K562 (cell line): ENCODE data around the gene PHF1. TPM values are rescaled to one million over a fixed set of nuclear protein-coding genes. Genes with fewer than 3 reads are reported as not detected.

Source experiments
- BACH1 ChIP-seq: fragments of 200-800 bp; sonication (Bioruptor generic); IDR thresholded peaks from 2 replicates; pipeline ENCODE4 v1.6.1; 2016; ENCODE audit warnings: missing genetic modification characterization, missing compliant biosample characterization
- FOXM1 ChIP-seq, 2 experiments: fragments of 450-650 bp in 1 of 2; sonication (generic) in 1 of 2; formaldehyde crosslinking in 1 of 2; IDR thresholded peaks; 2 replicates each; pipeline versions ENCODE4 v1.6.1 to v1.9.0; 2017 to 2022; ENCODE audit warnings: low read depth in 2 of 2, mild to moderate bottlenecking in 2 of 2, missing genetic modification reagents in 1 of 2, moderate library complexity in 1 of 2
- MEF2D ChIP-seq: conservative IDR thresholded peaks from 2 replicates; pipeline ENCODE4 v1.6.1; 2016; ENCODE audit warnings: low read depth, missing genetic modification characterization, missing compliant biosample characterization
- RHOXF2B ChIP-seq: fragments of 250-450 bp; sonication (Bioruptor Pico); conservative IDR thresholded peaks from 2 replicates; pipeline ENCODE4 v1.5.1; 2021
- ZNF778 ChIP-seq: fragments of 450-650 bp; formaldehyde crosslinking; IDR thresholded peaks from 2 replicates; pipeline ENCODE4 v1.4.0; 2020; ENCODE audit warnings: mild to moderate bottlenecking, moderate library complexity
- polyA plus RNA-seq, 8 experiments: library from polyadenylated mRNA; depleted of rRNA in 4 of 8; stranded (reverse) in 5 of 8; unstranded in 3 of 8; fragments of >200 nt; fragmentation: Nextera tagmentation in 2 of 8; fragmentation: Illumina TruSeq in 1 of 8; extraction: Ambion mirVana in 2 of 8; extraction: Trizol in 1 of 8; gene quantifications; 2 replicates each; pipeline versions ENCODE4 v1.2.1 to v1.2.3, GENCODE V29; 2011 to 2014; ENCODE audit warnings: inconsistent platforms in 1 of 8, missing spikeins in 1 of 8
- total RNA-seq, 7 experiments: library from RNA; depleted of rRNA in 6 of 7; stranded (reverse); fragments of >200 nt in 6 of 7; fragmentation: Illumina TruSeq in 2 of 7; extraction: Trizol in 2 of 7; gene quantifications; 2 replicates each; pipeline versions ENCODE4 v1.2.1 to v1.2.3, GENCODE V29; 2011 to 2021; ENCODE audit warnings: low replicate concordance in 1 of 7
- TF ChIP-seq, protein P1 (sequence below), 2 experiments: fragments of 450-650 bp in 1 of 2; IDR thresholded peaks; 2 replicates each; pipeline ENCODE4 v1.6.1; 2011 to 2017; ENCODE audit warnings: low read depth in 2 of 2, antibody characterized with exemption in 1 of 2, borderline replicate concordance in 1 of 2, low read length in 1 of 2, mild to moderate bottlenecking in 1 of 2, mixed read lengths in 1 of 2; ENCODE audit not compliant: control insufficient read depth in 1 of 2
- TF ChIP-seq, protein P2 (sequence below): sonication (generic); formaldehyde crosslinking; IDR thresholded peaks from 2 replicates; pipeline ENCODE4 v1.8.1; 2022; ENCODE audit warnings: missing genetic modification reagents
- TF ChIP-seq, protein P3 (sequence below): sonication (generic); formaldehyde crosslinking; IDR thresholded peaks from 2 replicates; pipeline ENCODE4 v1.8.1; 2023; ENCODE audit warnings: mild to moderate bottlenecking, missing genetic modification reagents
- TF ChIP-seq, protein P4 (sequence below): fragments of 450-650 bp; IDR thresholded peaks from 2 replicates; pipeline ENCODE4 v1.6.1; 2016; ENCODE audit warnings: borderline replicate concordance
- TF ChIP-seq, protein P5 (sequence below): fragments of 250-450 bp; sonication (Bioruptor Pico); IDR thresholded peaks from 2 replicates; pipeline ENCODE4 v1.4.0; 2020

PHF1 gene
- total and polyA plus RNA-seq, 9 of the 15 experiments (the other 6 are each of a cell fraction or from before 2014, with no cell fraction given) = 3.7 to 64.2 (median 33.7) TPM

DNA sequence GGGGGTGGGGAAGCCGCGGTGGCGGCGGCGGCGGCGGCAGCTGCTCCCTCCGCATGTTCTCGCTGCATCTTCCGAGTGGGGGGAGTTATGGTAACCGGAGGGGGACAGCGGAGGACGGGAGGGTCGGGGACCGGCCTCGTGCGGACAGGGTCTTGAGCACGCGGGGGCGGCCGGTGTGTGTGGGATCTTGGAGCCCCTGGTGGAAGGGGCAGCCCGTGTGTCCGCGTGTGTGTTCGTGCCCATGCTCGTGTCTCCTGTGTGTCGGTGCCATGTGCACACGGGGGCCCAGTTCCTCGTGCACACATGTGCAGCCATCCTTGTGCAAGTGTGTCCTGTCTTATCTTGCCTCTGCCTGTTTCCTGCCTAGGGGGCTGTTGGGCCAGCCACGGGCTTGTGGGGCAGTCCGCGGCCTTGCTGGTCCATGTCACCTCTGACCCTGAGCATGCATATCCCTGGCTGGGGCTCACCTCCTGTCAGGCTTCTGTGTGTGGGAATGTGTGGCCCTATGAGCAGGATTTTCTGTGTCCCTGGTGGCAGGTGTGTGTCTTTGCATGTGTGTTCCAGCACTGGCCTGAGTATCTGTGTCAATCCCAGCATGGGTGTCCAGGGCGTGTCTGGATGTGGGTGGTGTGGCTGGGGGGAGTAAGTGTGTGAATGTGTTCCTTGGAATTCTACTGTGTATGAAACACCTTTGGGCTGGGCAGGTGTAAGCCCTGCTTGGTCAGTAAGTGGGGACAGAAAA, 17.6 kb downstream of the PHF1 start (continued):
- TF ChIP-seq, protein P1, sequence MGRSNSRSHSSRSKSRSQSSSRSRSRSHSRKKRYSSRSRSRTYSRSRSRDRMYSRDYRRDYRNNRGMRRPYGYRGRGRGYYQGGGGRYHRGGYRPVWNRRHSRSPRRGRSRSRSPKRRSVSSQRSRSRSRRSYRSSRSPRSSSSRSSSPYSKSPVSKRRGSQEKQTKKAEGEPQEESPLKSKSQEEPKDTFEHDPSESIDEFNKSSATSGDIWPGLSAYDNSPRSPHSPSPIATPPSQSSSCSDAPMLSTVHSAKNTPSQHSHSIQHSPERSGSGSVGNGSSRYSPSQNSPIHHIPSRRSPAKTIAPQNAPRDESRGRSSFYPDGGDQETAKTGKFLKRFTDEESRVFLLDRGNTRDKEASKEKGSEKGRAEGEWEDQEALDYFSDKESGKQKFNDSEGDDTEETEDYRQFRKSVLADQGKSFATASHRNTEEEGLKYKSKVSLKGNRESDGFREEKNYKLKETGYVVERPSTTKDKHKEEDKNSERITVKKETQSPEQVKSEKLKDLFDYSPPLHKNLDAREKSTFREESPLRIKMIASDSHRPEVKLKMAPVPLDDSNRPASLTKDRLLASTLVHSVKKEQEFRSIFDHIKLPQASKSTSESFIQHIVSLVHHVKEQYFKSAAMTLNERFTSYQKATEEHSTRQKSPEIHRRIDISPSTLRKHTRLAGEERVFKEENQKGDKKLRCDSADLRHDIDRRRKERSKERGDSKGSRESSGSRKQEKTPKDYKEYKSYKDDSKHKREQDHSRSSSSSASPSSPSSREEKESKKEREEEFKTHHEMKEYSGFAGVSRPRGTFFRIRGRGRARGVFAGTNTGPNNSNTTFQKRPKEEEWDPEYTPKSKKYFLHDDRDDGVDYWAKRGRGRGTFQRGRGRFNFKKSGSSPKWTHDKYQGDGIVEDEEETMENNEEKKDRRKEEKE (IDR thresholded peaks at IDR 0.05; ENCODE audit: borderline replicate concordance in 1 of 2, control insufficient read depth in 1 of 2, low read depth in 2 of 2, low read length in 1 of 2) = no peak
- TF ChIP-seq, protein P2, sequence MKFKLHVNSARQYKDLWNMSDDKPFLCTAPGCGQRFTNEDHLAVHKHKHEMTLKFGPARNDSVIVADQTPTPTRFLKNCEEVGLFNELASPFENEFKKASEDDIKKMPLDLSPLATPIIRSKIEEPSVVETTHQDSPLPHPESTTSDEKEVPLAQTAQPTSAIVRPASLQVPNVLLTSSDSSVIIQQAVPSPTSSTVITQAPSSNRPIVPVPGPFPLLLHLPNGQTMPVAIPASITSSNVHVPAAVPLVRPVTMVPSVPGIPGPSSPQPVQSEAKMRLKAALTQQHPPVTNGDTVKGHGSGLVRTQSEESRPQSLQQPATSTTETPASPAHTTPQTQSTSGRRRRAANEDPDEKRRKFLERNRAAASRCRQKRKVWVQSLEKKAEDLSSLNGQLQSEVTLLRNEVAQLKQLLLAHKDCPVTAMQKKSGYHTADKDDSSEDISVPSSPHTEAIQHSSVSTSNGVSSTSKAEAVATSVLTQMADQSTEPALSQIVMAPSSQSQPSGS (CRISPR knock-in tag) = peak; percentile 87
- TF ChIP-seq MEF2D (tag) (no peak), ZNF778 (CRISPR knock-in tag) (no peak), FOXM1 (IDR thresholded peaks at IDR 0.05; ENCODE audit: low read depth) (no peak), FOXM1 (CRISPR knock-in tag; IDR thresholded peaks at IDR 0.05; ENCODE audit: low read depth) (no peak), RHOXF2B (CRISPR knock-in tag) (no peak), BACH1 (tag) (no peak)
- TF ChIP-seq, protein P3, sequence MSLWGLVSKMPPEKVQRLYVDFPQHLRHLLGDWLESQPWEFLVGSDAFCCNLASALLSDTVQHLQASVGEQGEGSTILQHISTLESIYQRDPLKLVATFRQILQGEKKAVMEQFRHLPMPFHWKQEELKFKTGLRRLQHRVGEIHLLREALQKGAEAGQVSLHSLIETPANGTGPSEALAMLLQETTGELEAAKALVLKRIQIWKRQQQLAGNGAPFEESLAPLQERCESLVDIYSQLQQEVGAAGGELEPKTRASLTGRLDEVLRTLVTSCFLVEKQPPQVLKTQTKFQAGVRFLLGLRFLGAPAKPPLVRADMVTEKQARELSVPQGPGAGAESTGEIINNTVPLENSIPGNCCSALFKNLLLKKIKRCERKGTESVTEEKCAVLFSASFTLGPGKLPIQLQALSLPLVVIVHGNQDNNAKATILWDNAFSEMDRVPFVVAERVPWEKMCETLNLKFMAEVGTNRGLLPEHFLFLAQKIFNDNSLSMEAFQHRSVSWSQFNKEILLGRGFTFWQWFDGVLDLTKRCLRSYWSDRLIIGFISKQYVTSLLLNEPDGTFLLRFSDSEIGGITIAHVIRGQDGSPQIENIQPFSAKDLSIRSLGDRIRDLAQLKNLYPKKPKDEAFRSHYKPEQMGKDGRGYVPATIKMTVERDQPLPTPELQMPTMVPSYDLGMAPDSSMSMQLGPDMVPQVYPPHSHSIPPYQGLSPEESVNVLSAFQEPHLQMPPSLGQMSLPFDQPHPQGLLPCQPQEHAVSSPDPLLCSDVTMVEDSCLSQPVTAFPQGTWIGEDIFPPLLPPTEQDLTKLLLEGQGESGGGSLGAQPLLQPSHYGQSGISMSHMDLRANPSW (CRISPR knock-in tag) = 0 out of 2 replicates have a peak, but pooled peaks have one; percentile 88
- TF ChIP-seq, protein P4, sequence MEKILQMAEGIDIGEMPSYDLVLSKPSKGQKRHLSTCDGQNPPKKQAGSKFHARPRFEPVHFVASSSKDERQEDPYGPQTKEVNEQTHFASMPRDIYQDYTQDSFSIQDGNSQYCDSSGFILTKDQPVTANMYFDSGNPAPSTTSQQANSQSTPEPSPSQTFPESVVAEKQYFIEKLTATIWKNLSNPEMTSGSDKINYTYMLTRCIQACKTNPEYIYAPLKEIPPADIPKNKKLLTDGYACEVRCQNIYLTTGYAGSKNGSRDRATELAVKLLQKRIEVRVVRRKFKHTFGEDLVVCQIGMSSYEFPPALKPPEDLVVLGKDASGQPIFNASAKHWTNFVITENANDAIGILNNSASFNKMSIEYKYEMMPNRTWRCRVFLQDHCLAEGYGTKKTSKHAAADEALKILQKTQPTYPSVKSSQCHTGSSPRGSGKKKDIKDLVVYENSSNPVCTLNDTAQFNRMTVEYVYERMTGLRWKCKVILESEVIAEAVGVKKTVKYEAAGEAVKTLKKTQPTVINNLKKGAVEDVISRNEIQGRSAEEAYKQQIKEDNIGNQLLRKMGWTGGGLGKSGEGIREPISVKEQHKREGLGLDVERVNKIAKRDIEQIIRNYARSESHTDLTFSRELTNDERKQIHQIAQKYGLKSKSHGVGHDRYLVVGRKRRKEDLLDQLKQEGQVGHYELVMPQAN = peak; percentile 74
- TF ChIP-seq, protein P5, sequence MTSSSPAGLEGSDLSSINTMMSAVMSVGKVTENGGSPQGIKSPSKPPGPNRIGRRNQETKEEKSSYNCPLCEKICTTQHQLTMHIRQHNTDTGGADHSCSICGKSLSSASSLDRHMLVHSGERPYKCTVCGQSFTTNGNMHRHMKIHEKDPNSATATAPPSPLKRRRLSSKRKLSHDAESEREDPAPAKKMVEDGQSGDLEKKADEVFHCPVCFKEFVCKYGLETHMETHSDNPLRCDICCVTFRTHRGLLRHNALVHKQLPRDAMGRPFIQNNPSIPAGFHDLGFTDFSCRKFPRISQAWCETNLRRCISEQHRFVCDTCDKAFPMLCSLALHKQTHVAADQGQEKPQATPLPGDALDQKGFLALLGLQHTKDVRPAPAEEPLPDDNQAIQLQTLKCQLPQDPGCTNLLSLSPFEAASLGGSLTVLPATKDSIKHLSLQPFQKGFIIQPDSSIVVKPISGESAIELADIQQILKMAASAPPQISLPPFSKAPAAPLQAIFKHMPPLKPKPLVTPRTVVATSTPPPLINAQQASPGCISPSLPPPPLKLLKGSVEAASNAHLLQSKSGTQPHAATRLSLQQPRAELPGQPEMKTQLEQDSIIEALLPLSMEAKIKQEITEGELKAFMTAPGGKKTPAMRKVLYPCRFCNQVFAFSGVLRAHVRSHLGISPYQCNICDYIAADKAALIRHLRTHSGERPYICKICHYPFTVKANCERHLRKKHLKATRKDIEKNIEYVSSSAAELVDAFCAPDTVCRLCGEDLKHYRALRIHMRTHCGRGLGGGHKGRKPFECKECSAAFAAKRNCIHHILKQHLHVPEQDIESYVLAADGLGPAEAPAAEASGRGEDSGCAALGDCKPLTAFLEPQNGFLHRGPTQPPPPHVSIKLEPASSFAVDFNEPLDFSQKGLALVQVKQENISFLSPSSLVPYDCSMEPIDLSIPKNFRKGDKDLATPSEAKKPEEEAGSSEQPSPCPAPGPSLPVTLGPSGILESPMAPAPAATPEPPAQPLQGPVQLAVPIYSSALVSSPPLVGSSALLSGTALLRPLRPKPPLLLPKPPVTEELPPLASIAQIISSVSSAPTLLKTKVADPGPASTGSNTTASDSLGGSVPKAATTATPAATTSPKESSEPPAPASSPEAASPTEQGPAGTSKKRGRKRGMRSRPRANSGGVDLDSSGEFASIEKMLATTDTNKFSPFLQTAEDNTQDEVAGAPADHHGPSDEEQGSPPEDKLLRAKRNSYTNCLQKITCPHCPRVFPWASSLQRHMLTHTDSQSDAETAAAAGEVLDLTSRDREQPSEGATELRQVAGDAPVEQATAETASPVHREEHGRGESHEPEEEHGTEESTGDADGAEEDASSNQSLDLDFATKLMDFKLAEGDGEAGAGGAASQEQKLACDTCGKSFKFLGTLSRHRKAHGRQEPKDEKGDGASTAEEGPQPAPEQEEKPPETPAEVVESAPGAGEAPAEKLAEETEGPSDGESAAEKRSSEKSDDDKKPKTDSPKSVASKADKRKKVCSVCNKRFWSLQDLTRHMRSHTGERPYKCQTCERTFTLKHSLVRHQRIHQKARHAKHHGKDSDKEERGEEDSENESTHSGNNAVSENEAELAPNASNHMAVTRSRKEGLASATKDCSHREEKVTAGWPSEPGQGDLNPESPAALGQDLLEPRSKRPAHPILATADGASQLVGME (CRISPR knock-in tag) = peak; percentile 39; the same call in 1 of the 2 replicates
